HG03139 (cell line): ENCODE measurements around the gene SPATA19.

Source experiments
- ATAC-seq: cut with Tn5 transposase; IDR thresholded peaks from one replicate; pipeline ENCODE4 v1.9.1; 2021; ENCODE audit not compliant: unreplicated experiment

Gene SPATA19

GRCh38 chr11:133835593-133836548, 9.4 kb downstream of the SPATA19 start:
- no peak for ATAC-seq

GRCh38 chr11:133834682-133835592, 10.4 kb downstream of the SPATA19 start:
- ATAC-seq = peak; percentile 70

- ATAC-seq = no peak
Observed at GRCh38 chr11:133833898-133834681, 11.2 kb downstream of the SPATA19 start.

- ATAC-seq = no peak
Observed at GRCh38 chr11:133832991-133833897, 12.1 kb downstream of the SPATA19 start.

GRCh38 chr11:133832096-133832990, 13.0 kb downstream of the SPATA19 start:
- ATAC-seq = no peak

- no peak for ATAC-seq
Observed at GRCh38 chr11:133830931-133831907, 14.1 kb downstream of the SPATA19 start.

- ATAC-seq = no peak
Observed at GRCh38 chr11:133829566-133829965, 15.7 kb downstream of the SPATA19 start.

GRCh38 chr11:133828871-133829270, 16.4 kb downstream of the SPATA19 start:
- no peak for ATAC-seq

GRCh38 chr11:133827556-133827955, 17.8 kb downstream of the SPATA19 start:
- no peak for ATAC-seq

- no peak for ATAC-seq
Observed at GRCh38 chr11:133826866-133827265, 18.4 kb downstream of the SPATA19 start.

GRCh38 chr11:133825666-133826065, 19.6 kb downstream of the SPATA19 start:
- no peak for ATAC-seq

GRCh38 chr11:133825156-133825555, 20.2 kb downstream of the SPATA19 start:
- no peak for ATAC-seq

GRCh38 chr11:133824593-133824992, 20.7 kb downstream of the SPATA19 start:
- ATAC-seq = no peak

GRCh38 chr11:133823614-133824013, 21.7 kb downstream of the SPATA19 start:
- ATAC-seq = no peak

GRCh38 chr11:133823211-133823610, 22.1 kb downstream of the SPATA19 start:
- ATAC-seq = no peak

GRCh38 chr11:133821776-133822175, 23.5 kb downstream of the SPATA19 start:
- ATAC-seq = no peak

GRCh38 chr11:133819746-133820315, 25.5 kb downstream of the SPATA19 start:
- no peak for ATAC-seq
